HG03060 (cell line): ENCODE measurements around the gene NADK.
"Not testable (repeated sequence)": the region's sequence is repeated elsewhere in the genome, so short reads cannot be mapped to it uniquely, and the experiment has no call there.

Experiments used
- ATAC-seq: cut with Tn5 transposase; IDR thresholded peaks from one replicate; pipeline ENCODE4 v1.9.1; 2021; ENCODE audit warnings: low read depth, moderate number of reproducible peaks; ENCODE audit not compliant: unreplicated experiment

NADK gene

GRCh38 chr1:1715109-1715883 lies 63.0 kb downstream of the NADK start:
- not testable (repeated sequence) for ATAC-seq

- ATAC-seq, result not testable (repeated sequence)
Measured at GRCh38 chr1:1707897-1708296, 70.4 kb downstream of the NADK start.

- not testable (repeated sequence) for ATAC-seq
Measured at GRCh38 chr1:1707241-1707640, 71.0 kb downstream of the NADK start.

- not testable (repeated sequence) for ATAC-seq
Measured at GRCh38 chr1:1705623-1706022, 72.6 kb downstream of the NADK start.

- ATAC-seq, result not testable (repeated sequence)
Measured at GRCh38 chr1:1704284-1704957, 73.8 kb downstream of the NADK start.

- ATAC-seq, result no peak
Measured at GRCh38 chr1:1703796-1704195, 74.5 kb downstream of the NADK start.

GRCh38 chr1:1702506-1702905 lies 75.8 kb downstream of the NADK start:
- ATAC-seq, result not testable (repeated sequence)
